ENCODE results near the gene XYLT1. TPM values are rescaled to one million over a fixed set of nuclear protein-coding genes. Genes with fewer than 3 reads are reported as not detected.

The XYLT1 gene
- total and polyA plus RNA-seq, 2 of the 13 experiments (the other 11 are each of a cell fraction or from before 2014, with no cell fraction given): not detected

- FAIRE-seq (no peak), DNase-seq (ENCODE audit: low spot score) (no peak), ATAC-seq (no peak)
- CTCF ChIA-PET (ENCODE audit: low intra/inter-chr PET ratio, low total read pairs): no interaction called here
- intact Hi-C loops (cut with micrococcal nuclease; ENCODE audit: unreplicated experiment) (no loop called here), in situ Hi-C loops (cut with HindIII; ENCODE audit: extremely low pct_ligation_motif_present, low pct_unique_long_range_greater_than_20kb) (no loop called here)
- Histone ChIP-seq H3K27me3 (ENCODE audit: control insufficient read depth in 1 of 2, insufficient read depth in 2 of 2, low read length in 2 of 2) (peaks cover 0 to 4% of the 10 kb centered on the region in 2 experiments; a peak in 2 of 5 replicates), H3K4me1 (ENCODE audit: insufficient read depth, low read length) (no peaks in the 10 kb centered on the region), H3K27ac (ENCODE audit: extremely low read length, insufficient read depth, low read length) (no peak overlapping the region), H3K4me3 (replicated peaks in 1 of 3; ENCODE audit: insufficient read depth in 1 of 3, low read depth in 2 of 3, low read length in 3 of 3) (no peak overlapping the region), H3K79me2 (ENCODE audit: insufficient read depth, low read length) (no peaks in the 10 kb centered on the region), H3K9me3 (ENCODE audit: low read length) (peaks cover 7% of the 10 kb centered on the region), H4K20me1 (ENCODE audit: insufficient read depth, low read length) (no peaks in the 10 kb centered on the region), H3K9ac (ENCODE audit: insufficient read depth, low read depth, low read length) (no peak overlapping the region), H3K4me2 (ENCODE audit: low read depth, low read length) (no peak overlapping the region), H3K36me3 (replicated peaks in 1 of 2; ENCODE audit: control insufficient read depth in 1 of 2, insufficient read depth in 2 of 2, low read length in 2 of 2) (no peaks in the 10 kb centered on the region), H2AFZ (ENCODE audit: low read length) (no peak overlapping the region)
- BruUV-seq (replicated peaks): no TSS peak
- WGBS (ENCODE audit: low lambda C conversion rate): 0% methylated on average over 2 of the region's 2 CpGs
- POLR2A ChIA-PET: no interaction called here
- TF ChIP-seq ZNF232 (CRISPR knock-in tag; IDR thresholded peaks at IDR 0.05; ENCODE audit: borderline replicate concordance) (no peak), MXD1 (CRISPR knock-in tag; IDR thresholded peaks at IDR 0.05) (no peak)
Measured at GRCh38 chr16:17215306-17215705, 255.5 kb downstream of the XYLT1 start.

DNA sequence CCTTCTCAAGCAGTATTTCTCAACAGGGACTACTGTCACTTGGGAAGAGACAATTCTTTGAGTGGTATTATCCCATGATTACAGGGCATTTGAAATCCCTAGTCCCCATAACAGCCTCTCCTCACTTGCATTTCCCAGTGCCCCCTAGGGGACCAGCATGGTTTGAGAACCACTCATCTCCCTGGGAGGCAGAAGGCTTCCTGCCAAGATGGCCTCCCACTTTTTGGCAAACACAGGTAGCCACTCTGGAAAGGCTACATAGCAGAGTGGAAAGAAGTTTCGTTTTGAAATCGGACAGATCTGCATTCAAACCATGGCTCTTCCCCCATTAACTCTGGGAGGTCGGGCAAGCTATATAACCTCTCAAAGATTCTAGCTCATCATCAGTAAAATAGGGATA lies 256.8 kb downstream of the XYLT1 start:
- DNase-seq (ENCODE audit: low spot score) (no peak), FAIRE-seq (no peak), ATAC-seq (no peak)
- ChIA-PET CTCF (ENCODE audit: low intra/inter-chr PET ratio, low total read pairs) (no interaction called here), POLR2A (no interaction called here)
- Histone ChIP-seq H3K4me3 (replicated peaks in 1 of 3; ENCODE audit: insufficient read depth in 1 of 3, low read depth in 2 of 3, low read length in 3 of 3) (no peak overlapping the region), H4K20me1 (ENCODE audit: insufficient read depth, low read length) (no peaks in the 10 kb centered on the region), H3K27me3 (ENCODE audit: control insufficient read depth in 1 of 2, insufficient read depth in 2 of 2, low read length in 2 of 2) (no peaks in the 10 kb centered on the region; a peak in 2 of 5 replicates), H2AFZ (ENCODE audit: low read length) (no peak overlapping the region), H3K36me3 (replicated peaks in 1 of 2; ENCODE audit: control insufficient read depth in 1 of 2, insufficient read depth in 2 of 2, low read length in 2 of 2) (no peaks in the 10 kb centered on the region), H3K4me1 (ENCODE audit: insufficient read depth, low read length) (no peaks in the 10 kb centered on the region), H3K27ac (ENCODE audit: extremely low read length, insufficient read depth, low read length) (no peak overlapping the region), H3K9me3 (ENCODE audit: low read length) (peaks cover 7% of the 10 kb centered on the region), H3K4me2 (ENCODE audit: low read depth, low read length) (no peak overlapping the region), H3K79me2 (ENCODE audit: insufficient read depth, low read length) (no peaks in the 10 kb centered on the region), H3K9ac (ENCODE audit: insufficient read depth, low read depth, low read length) (no peak overlapping the region)
- intact Hi-C loops (cut with micrococcal nuclease; ENCODE audit: unreplicated experiment) (no loop called here), in situ Hi-C loops (cut with HindIII; ENCODE audit: extremely low pct_ligation_motif_present, low pct_unique_long_range_greater_than_20kb) (no loop called here)
- BruUV-seq (replicated peaks): no TSS peak
- WGBS (ENCODE audit: low lambda C conversion rate): 0% methylated on average over 3 of the region's 3 CpGs
- TF ChIP-seq ZNF782 (CRISPR knock-in tag; IDR thresholded peaks at IDR 0.05; ENCODE audit: borderline replicate concordance) (no peak), HOXA9 (CRISPR knock-in tag; IDR thresholded peaks at IDR 0.05; ENCODE audit: borderline replicate concordance) (no peak), KDM3A (CRISPR knock-in tag; IDR thresholded peaks at IDR 0.05; ENCODE audit: low read depth) (no peak), ZNF607 (CRISPR knock-in tag; IDR thresholded peaks at IDR 0.05; ENCODE audit: borderline replicate concordance) (no peak), SP4 (CRISPR knock-in tag; IDR thresholded peaks at IDR 0.05) (no peak), SP2 (CRISPR knock-in tag; IDR thresholded peaks at IDR 0.05) (no peak), ARNT (IDR thresholded peaks at IDR 0.05) (no peak), ZNF781 (CRISPR knock-in tag; IDR thresholded peaks at IDR 0.05; ENCODE audit: borderline replicate concordance, not compliant biosample characterization) (no peak), ZNF530 (CRISPR knock-in tag; IDR thresholded peaks at IDR 0.05; ENCODE audit: low read depth) (no peak), ZNF713 (CRISPR knock-in tag; IDR thresholded peaks at IDR 0.05) (no peak), FOXJ3 (CRISPR knock-in tag; IDR thresholded peaks at IDR 0.05; ENCODE audit: borderline replicate concordance) (no peak), ZNF652 (CRISPR knock-in tag; IDR thresholded peaks at IDR 0.05; ENCODE audit: borderline replicate concordance, low read depth) (no peak), E2F1 (CRISPR knock-in tag; IDR thresholded peaks at IDR 0.05) (no peak), ETV6 (CRISPR knock-in tag; conservative IDR thresholded peaks at IDR 0.05) (no peak), CBX5 (CRISPR knock-in tag; IDR thresholded peaks at IDR 0.05; ENCODE audit: borderline replicate concordance) (no peak)
- TF ChIP-seq, protein P1, sequence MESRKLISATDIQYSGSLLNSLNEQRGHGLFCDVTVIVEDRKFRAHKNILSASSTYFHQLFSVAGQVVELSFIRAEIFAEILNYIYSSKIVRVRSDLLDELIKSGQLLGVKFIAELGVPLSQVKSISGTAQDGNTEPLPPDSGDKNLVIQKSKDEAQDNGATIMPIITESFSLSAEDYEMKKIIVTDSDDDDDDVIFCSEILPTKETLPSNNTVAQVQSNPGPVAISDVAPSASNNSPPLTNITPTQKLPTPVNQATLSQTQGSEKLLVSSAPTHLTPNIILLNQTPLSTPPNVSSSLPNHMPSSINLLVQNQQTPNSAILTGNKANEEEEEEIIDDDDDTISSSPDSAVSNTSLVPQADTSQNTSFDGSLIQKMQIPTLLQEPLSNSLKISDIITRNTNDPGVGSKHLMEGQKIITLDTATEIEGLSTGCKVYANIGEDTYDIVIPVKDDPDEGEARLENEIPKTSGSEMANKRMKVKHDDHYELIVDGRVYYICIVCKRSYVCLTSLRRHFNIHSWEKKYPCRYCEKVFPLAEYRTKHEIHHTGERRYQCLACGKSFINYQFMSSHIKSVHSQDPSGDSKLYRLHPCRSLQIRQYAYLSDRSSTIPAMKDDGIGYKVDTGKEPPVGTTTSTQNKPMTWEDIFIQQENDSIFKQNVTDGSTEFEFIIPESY (CRISPR knock-in tag; IDR thresholded peaks at IDR 0.05): no peak

All from HepG2 (cell line).